ENCODE measurements around the gene TARS1. TPM values are rescaled to one million over a fixed set of nuclear protein-coding genes. Genes with fewer than 3 reads are reported as not detected.

Gene TARS1
- total RNA-seq, 1 experiment from 2014 or later: 324 TPM

- H3K9me3 ChIP-seq (ENCODE audit: low read depth, low read length, poor library complexity, severe bottlenecking): no peaks in the 10 kb centered on the region
- peaks cover 7% of the 10 kb centered on the region for H3K4me1 ChIP-seq (ENCODE audit: insufficient read depth, low read length, poor library complexity, severe bottlenecking)
- H3K36me3 ChIP-seq (ENCODE audit: insufficient read depth, low read length, poor library complexity, severe bottlenecking): peaks cover 3% of the 10 kb centered on the region
- no peak for TF ChIP-seq EZH2 (IDR thresholded peaks at IDR 0.05; ENCODE audit: borderline replicate concordance, low read depth, low read length, poor library complexity, severe bottlenecking)
- no peak for TF ChIP-seq CTCF (conservative IDR thresholded peaks at IDR 0.05; ENCODE audit: low read depth, low read length)
- no peak for DNase-seq (ENCODE audit: low spot score)
- BruUV-seq (replicated peaks): no TSS peak
- no peak overlapping the region for H3K27ac ChIP-seq (ENCODE audit: low read depth, low read length, poor library complexity, severe bottlenecking)
- no peaks in the 10 kb centered on the region for H3K27me3 ChIP-seq (replicated peaks; ENCODE audit: insufficient read depth, low read depth, low read length, poor library complexity)
- peak overlapping the region; percentile 74 for H3K4me3 ChIP-seq (ENCODE audit: low read depth, low read length, poor library complexity, severe bottlenecking)
- POLR2A ChIA-PET (ENCODE audit: low non-redundant PET): no interaction called here
- CTCF ChIA-PET: no interaction called here
- intact Hi-C loops (cut with micrococcal nuclease; ENCODE audit: unreplicated experiment): loop anchor here (5.0 kb wide), 1 partner anchor 1028 kb away; no protein-coding TSS in a partner anchor
Observed at GRCh38 chr5:33438996-33439395, 1.8 kb upstream of the TARS1 start.

- Histone ChIP-seq H3K4me3 (ENCODE audit: low read depth, low read length, poor library complexity, severe bottlenecking) (peak overlapping the region; percentile 74), H3K27ac (ENCODE audit: low read depth, low read length, poor library complexity, severe bottlenecking) (peak overlapping the region; percentile 96), H3K9me3 (ENCODE audit: low read depth, low read length, poor library complexity, severe bottlenecking) (no peaks in the 10 kb centered on the region), H3K4me1 (ENCODE audit: insufficient read depth, low read length, poor library complexity, severe bottlenecking) (peaks cover 17% of the 10 kb centered on the region), H3K36me3 (ENCODE audit: insufficient read depth, low read length, poor library complexity, severe bottlenecking) (peaks cover 13% of the 10 kb centered on the region), H3K27me3 (replicated peaks; ENCODE audit: insufficient read depth, low read depth, low read length, poor library complexity) (no peaks in the 10 kb centered on the region)
- TSS peak; percentile 73 for BruUV-seq (replicated peaks)
- ChIA-PET POLR2A (ENCODE audit: low non-redundant PET) (no interaction called here), CTCF (interaction anchor here (1.0 kb wide), 1 partner anchor 530 kb away, joined by 3 read pairs; no protein-coding TSS in a partner anchor)
- no peak for TF ChIP-seq EZH2 (IDR thresholded peaks at IDR 0.05; ENCODE audit: borderline replicate concordance, low read depth, low read length, poor library complexity, severe bottlenecking)
- no peak for TF ChIP-seq CTCF (conservative IDR thresholded peaks at IDR 0.05; ENCODE audit: low read depth, low read length)
- DNase-seq (ENCODE audit: low spot score): no peak
- intact Hi-C loops (cut with micrococcal nuclease; ENCODE audit: unreplicated experiment): loop anchor here (5.0 kb wide), 1 partner anchor 1027 kb away; no protein-coding TSS in a partner anchor
Observed at GRCh38 chr5:33439905-33440481, 772 bp upstream of the TARS1 start.

DNA sequence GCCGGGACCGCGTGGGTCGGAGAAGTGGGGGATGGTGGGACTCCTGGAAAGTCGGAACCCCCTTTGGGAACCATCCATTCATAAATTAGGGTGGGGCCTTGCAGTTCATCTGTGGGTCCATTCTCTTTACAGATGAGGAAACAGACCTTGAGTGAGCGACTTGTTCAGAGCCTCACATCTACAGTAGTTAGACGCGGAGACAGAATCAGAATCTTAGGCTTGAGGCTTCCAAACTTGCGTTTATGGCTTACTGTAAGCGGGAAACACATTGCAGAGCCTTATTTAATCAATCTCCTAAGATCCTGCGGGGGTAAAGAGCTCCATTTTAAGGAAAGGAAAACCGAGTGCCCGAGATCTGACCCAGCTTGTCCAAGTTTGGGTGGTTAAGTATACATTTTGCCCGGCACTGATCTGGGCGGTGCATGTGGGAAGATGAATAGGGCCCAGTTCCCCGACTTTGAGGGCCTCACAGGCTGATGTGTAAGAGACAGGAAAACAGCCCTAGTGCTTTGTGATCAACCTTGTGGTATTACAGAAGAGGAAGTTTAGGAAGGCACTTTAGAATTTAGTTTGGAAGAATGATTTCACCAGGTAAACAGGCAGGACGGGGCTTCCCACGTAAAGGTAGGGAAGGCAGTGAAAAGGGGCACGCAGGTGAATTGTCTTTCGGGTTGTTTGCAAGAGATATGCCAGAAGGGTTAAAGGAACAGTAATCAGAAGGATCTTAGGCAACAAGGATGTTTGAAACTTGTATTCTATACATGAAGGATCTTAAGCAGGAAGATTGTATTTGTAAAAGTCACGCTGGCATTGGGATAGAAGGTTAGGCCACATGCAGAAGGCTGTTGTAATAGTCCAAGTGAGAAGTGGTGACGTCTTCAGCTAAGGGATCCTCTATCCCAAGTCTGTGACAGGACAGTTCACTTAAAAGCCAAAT is 744 bp downstream of the TARS1 start:
- H3K27ac ChIP-seq (ENCODE audit: low read depth, low read length, poor library complexity, severe bottlenecking): peak overlapping the region; percentile 96
- peaks cover 17% of the 10 kb centered on the region for H3K4me1 ChIP-seq (ENCODE audit: insufficient read depth, low read length, poor library complexity, severe bottlenecking)
- POLR2A ChIA-PET (ENCODE audit: low non-redundant PET): interaction anchor here (0.6 kb wide), 1 partner anchor 851 kb away, joined by 7 read pairs; no protein-coding TSS in a partner anchor
- peaks cover 28% of the 10 kb centered on the region for H3K36me3 ChIP-seq (ENCODE audit: insufficient read depth, low read length, poor library complexity, severe bottlenecking)
- H3K27me3 ChIP-seq (replicated peaks; ENCODE audit: insufficient read depth, low read depth, low read length, poor library complexity): no peaks in the 10 kb centered on the region
- TF ChIP-seq EZH2 (IDR thresholded peaks at IDR 0.05; ENCODE audit: borderline replicate concordance, low read depth, low read length, poor library complexity, severe bottlenecking) (no peak), CTCF (conservative IDR thresholded peaks at IDR 0.05; ENCODE audit: low read depth, low read length) (no peak)
- TSS peak; percentile 52 for BruUV-seq (replicated peaks)
- intact Hi-C loops (cut with micrococcal nuclease; ENCODE audit: unreplicated experiment): no loop called here
- peak; percentile 47 for DNase-seq (ENCODE audit: low spot score)
- peak overlapping the region; percentile 74 for H3K4me3 ChIP-seq (ENCODE audit: low read depth, low read length, poor library complexity, severe bottlenecking)
- no peaks in the 10 kb centered on the region for H3K9me3 ChIP-seq (ENCODE audit: low read depth, low read length, poor library complexity, severe bottlenecking)
- CTCF ChIA-PET: interaction anchor here (1.0 kb wide), 1 partner anchor 528 kb away, joined by 3 read pairs; no protein-coding TSS in a partner anchor

All from A673 (cell line).